HG02642 (cell line): ENCODE measurements around the gene METTL15.
"Not testable (repeated sequence)": the region's sequence is repeated elsewhere in the genome, so short reads cannot be mapped to it uniquely, and the experiment has no call there.

Experiments
- ATAC-seq: cut with Tn5 transposase; IDR thresholded peaks from one replicate; pipeline ENCODE4 v1.9.1; 2021; ENCODE audit warnings: mild to moderate bottlenecking; ENCODE audit not compliant: unreplicated experiment, poor library complexity

The METTL15 gene

GRCh38 chr11:28272247-28272646, 164.1 kb downstream of the METTL15 start:
- not testable (repeated sequence) for ATAC-seq

DNA sequence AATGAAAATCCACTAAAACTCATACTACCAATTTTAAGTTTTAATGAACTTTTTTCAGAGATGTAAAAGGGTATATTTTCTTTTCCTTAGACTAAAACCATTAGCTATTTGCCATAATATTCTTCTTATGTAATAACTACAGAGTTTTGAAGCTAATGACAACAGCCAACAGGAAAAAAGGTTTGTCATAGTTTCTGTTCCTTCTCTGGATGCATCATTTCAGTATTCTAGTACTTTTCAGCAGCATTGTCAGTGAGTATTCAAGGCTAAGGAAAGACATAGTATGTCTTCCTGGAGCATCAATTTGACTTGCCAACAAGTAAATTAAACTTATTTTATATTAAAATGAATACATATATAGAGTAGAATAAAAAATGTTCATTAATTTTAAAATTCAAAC, 166.0 kb downstream of the METTL15 start:
- ATAC-seq: no peak

DNA sequence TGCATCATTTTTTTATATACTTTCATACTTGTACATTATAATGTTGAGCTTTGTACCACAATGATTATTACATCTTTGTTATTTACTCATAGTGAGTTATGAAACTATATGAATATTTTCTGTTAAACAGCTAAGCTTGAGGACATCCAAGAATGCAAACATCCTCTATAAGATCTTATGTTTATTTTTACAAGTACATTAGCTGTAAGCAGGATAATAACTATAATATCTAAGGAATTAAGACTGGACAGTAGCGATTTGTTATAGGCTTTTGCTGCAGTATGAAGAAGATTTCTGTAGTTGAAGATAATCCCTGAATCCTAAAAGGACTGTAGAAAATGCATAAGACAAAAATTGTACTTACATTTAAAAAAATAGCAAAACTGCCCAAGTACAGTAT, 176.0 kb downstream of the METTL15 start:
- ATAC-seq: no peak

DNA sequence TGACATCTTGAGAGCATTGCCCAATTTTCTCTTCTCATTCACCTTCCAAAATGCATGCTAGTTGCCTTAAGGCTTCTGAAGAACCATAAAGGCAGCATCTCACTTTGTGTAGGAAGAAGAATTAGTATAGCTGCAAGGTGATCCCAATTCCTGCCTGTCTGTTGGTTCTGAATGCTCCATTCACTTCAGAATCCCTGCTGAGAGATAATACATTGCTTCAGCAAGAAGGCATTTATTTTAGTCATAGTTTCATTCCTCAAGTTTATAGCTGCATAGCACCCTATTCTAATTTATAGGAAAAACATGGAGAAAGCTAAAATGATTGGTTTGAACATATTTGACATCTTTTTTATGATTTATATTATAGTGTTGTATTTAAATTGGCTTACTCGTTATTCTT, 181.3 kb downstream of the METTL15 start:
- ATAC-seq: no peak

GRCh38 chr11:28290995-28291394, 182.8 kb downstream of the METTL15 start:
- ATAC-seq: not testable (repeated sequence)

DNA sequence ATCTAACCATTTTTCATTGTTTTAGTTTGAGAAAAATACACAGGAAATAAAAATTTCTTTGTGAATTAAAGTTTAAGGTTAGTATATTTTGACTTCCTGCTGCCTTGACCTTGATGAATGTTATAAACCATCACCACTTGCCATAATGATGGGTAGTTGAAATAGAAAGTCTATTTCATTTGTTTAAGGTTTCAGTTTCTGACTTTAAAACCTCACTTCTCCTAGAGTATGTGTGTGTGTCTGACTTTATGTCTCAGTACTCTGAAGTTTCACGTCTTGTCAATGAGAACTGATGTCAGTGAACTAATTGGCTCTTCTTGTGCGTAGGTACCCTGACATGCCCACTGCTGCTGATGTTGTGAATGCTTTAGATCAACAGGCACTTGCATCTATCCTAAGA, 188.2 kb downstream of the METTL15 start:
- ATAC-seq: peak; percentile 94

- ATAC-seq: no peak
Observed at GRCh38 chr11:28298209-28298608, 190.0 kb downstream of the METTL15 start.

DNA sequence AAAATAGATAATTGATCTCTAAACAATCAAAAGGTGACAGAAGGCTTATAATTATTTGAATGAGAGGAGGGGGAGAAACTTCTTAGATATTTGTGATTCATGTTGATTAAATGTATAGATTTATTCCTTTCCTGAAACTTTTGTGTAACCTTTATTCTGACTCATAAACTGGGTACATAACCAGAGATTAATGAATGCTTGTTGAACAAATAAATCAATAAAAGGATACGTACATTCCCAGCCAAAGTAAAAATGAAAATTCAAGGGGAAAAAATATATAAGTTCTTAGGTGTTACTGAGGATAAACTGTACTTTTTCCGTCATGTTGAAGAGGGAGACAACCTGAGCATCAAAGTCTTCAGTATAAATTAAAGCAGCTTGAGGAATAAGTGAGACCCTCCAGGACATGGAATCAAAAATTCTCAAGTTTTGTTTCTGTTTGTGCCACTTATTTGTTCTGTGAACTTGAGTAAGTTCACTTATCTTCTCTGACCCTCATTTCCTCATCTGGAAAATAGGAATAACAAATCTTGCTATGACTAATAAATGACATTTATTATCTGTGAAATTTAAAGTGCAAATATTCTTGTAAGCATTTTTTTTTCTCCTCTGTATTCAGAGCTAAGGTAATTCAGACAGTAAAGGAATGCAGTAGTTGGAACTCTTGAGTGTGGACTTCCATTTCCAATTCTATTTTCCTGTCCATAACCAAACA, 195.4 kb downstream of the METTL15 start:
- no peak for ATAC-seq

- ATAC-seq: no peak
Observed at GRCh38 chr11:28315440-28315839, 207.3 kb downstream of the METTL15 start.

GRCh38 chr11:28318871-28319270, 210.7 kb downstream of the METTL15 start:
- ATAC-seq: no peak

DNA sequence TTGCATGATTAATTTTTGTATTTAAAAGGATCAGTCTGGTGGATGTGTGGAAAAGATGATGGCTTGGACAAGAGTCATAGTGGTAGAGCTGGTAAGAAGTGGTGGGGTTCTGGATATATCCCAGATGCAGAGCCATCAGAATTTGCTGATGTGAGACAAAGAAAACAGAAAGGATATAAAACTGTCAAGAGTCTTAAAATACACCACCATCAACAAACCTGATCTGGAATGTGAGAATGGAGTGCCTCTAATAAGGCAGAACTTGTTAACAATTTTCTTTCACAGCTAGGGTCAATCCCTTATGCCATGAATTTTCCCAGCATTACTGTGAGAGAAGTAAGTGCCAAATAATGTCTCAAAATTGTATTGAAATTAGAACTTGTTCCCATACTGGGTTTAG, 215.4 kb downstream of the METTL15 start:
- ATAC-seq: no peak

DNA sequence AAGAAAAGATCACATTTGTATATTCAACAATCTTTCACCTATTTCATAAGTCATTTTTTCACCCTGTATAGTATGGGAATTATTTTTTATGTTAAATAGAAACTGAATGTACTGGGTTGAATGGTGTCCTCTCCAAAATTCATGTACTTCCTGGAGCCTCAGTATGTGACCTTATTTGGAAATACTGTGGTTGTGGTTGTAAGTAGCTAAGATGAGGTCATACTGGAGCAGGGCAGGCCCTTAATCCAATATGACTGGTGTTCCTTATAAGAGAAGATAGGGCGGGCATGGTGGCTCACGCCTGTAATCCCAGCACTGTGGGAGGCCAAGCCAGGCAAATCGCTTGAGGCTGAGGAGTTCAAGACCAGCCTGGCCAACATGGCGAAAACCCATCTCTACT, 224.2 kb downstream of the METTL15 start:
- peak; percentile 52 for ATAC-seq

- no peak for ATAC-seq
Observed at GRCh38 chr11:28337701-28338100, 229.5 kb downstream of the METTL15 start.

DNA sequence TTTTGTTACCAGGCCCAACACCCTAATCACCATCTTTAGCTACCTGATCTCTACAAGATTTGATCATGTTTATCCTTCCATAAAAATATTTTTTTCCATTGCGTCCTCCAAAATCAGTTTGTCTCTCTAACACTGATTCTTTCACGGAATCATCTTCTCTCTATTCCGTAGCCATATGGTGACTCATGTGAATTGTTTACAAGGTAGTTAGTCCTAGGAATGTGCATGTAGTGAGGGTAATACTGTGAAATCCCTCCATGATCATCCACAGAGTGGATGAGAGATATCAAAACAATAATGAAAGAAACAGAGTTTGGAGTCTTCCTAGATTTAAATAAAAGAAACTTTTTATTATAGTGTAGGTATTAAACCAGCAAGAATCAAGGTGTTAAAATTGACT, 230.2 kb downstream of the METTL15 start:
- no peak for ATAC-seq

GRCh38 chr11:28339488-28339887, 231.3 kb downstream of the METTL15 start:
- ATAC-seq: no peak

DNA sequence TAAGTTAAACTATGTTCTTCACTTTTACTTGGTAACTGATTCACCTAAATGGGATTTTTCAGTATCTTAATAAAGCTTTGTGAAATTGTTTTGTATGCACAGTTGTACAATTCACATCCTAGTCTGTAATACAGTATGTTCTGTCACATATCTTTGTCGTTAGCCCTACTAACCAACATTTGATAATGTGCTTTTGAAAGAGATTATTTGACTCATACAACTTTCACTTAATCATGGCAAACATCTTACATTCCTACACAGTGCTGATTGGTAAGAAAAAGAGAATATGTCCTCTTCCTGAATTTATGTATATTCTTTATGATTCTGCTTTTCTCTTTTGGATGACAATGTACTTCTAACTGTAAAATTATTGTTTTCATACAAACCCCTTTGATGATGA, 234.5 kb downstream of the METTL15 start:
- ATAC-seq: no peak

DNA sequence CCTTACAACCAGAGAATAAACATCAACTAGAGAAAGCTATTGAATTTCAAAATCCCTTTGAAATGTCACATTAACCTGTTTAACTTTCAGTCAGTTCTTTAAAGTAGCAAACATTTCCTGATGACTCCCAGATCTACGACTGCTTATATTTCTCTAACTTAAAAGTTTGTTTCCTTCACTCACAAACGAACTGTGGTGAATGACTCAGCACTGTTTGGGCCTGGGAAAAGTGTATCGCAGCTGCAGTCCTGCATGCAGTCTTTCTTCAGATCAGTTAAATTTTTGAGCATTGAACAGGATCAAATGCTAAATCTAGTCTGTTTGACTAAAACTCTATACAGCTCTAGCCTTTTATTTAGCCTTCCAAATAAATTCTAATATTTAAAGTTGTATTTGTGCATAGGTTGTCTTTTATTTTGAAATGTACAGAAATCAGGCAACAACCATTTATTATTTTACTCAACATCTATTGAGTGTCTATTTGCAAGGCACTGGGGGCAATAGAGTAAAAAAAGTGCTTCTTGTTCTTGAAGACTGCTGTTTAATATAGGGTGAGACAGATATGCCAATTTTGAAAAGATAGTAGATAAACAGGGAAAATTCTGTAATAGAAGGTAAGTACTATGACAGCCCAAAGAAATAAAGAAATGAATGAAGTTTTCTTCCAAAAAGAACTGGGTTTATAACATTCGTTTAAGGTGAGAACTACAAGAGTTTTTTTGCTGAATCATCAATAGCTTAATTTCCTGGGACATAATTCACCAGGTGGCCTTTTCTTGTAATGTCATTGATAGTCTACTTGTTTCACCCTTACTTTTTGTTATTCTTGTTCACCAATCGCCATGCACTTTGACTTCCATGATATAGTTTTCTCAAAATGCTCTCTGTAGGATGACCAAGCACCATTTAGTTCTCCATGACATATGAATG, 235.4 kb downstream of the METTL15 start:
- no peak for ATAC-seq

DNA sequence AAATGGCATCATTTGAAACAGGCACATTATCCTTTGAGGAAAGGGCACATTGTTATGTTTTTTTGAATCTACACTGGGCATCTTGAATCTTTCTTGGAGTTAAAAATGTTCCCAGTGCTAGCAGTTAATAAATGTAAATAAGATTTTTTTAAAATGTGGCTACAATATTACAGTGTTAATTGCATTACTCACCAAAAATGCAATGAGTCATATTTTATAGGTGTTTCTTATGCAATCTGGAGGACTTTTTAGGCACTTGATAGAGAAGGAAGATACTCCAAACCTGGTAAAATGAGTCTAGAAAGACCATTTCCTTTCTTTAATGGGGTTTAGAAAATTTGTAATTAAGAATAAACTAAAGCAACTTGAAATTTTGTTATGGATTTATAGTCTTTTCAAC, 238.0 kb downstream of the METTL15 start:
- ATAC-seq: no peak

- ATAC-seq: no peak
Observed at GRCh38 chr11:28346721-28347120, 238.5 kb downstream of the METTL15 start.

GRCh38 chr11:28347371-28347770, 239.2 kb downstream of the METTL15 start:
- ATAC-seq: no peak

- ATAC-seq: no peak
Observed at GRCh38 chr11:28350216-28350615, 242.0 kb downstream of the METTL15 start.

DNA sequence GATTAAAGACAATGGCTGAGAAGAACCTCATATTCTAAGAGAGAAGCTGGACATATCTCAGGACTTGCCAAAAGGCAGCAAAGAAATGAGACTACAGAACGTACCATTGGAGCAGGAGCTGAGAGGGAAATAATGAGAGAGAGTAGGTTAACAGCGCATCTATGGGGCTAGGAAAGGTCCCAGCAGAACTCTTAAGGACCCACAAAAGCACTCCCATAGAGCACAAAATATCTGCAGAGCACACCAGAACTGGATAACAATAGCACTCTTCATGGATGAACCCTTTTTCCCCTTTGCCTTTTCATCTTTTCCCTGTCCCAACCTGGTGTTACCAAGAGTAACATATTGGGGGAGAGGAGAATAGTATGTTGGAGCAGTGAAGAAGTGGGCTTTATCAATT, 245.8 kb downstream of the METTL15 start:
- no peak for ATAC-seq
